Upper lobe of right lung (tissue), 1 donor: ENCODE measurements around the gene ACSF2. TPM values are rescaled to one million over a fixed set of nuclear protein-coding genes. Genes with fewer than 3 reads are reported as not detected.

Experiments
- ATAC-seq: fragments of 200-7000 bp; cut with Tn5 transposase; one replicate; pipeline ENCODE4 v1.9.1; 2020; ENCODE audit warnings: mild to moderate bottlenecking, moderate library complexity
- DNase-seq: peaks from one replicate; pipeline ENCODE4 v3.0.0-alpha.2; 2020
- H3K27ac ChIP-seq: fragments of 200-600 bp; one replicate; pipeline ENCODE4 v1.8.0; 2022
- H3K27me3 ChIP-seq: fragments of 200-600 bp; one replicate; pipeline ENCODE4 v1.8.0; 2022; ENCODE audit warnings: mild to moderate bottlenecking
- H3K36me3 ChIP-seq: fragments of 200-600 bp; one replicate; pipeline ENCODE4 v1.8.0; 2022
- H3K4me1 ChIP-seq: fragments of 200-600 bp; one replicate; pipeline ENCODE4 v1.8.0; 2022
- H3K4me3 ChIP-seq: fragments of 200-600 bp; one replicate; pipeline ENCODE4 v1.8.0; 2022; ENCODE audit warnings: mild to moderate bottlenecking
- H3K9me3 ChIP-seq: fragments of 200-600 bp; one replicate; pipeline ENCODE4 v1.8.0; 2022
- CTCF ChIP-seq: fragments of 200-600 bp; IDR thresholded peaks from one replicate; pipeline ENCODE4 v1.8.0; 2022; ENCODE audit warnings: antibody characterized with exemption
- intact Hi-C: fragments of 100-400 bp; cut with DNase I; formaldehyde crosslinking; loops from one replicate; pipeline ENCODE4 v1.11.0; 2022
- total RNA-seq: library from RNA; stranded (reverse); fragmentation: NEBNext Ultra II Directional; extraction: Animal tissue kit (Norgen Biotek cat#: 25700); gene quantifications from one replicate; pipeline ENCODE4 v1.2.1, GENCODE V29; 2021
- donor health status: DM: no; HTN: yes; CAD: no; lungs with severe emphysema.

ACSF2 gene
- total RNA-seq, 1 donor from 2014 or later: 73.9 TPM

GRCh38 chr17:50430821-50431618, 5.0 kb downstream of the ACSF2 start:
- DNase-seq: no peak
- Histone ChIP-seq H3K4me3 (no peak overlapping the region), H3K27ac (no peak overlapping the region), H3K9me3 (no peaks in the 10 kb centered on the region), H3K4me1 (peaks cover 21% of the 10 kb centered on the region), H3K27me3 (no peaks in the 10 kb centered on the region), H3K36me3 (no peaks in the 10 kb centered on the region)
- TF ChIP-seq CTCF: no peak
- ATAC-seq: no peak
- intact Hi-C loops: no loop called here

GRCh38 chr17:50432125-50432762, 6.2 kb downstream of the ACSF2 start:
- Histone ChIP-seq H3K36me3 (no peaks in the 10 kb centered on the region), H3K27ac (no peak overlapping the region), H3K9me3 (no peaks in the 10 kb centered on the region), H3K4me1 (peaks cover 11% of the 10 kb centered on the region), H3K27me3 (no peaks in the 10 kb centered on the region), H3K4me3 (no peak overlapping the region)
- ATAC-seq: no peak
- no peak for DNase-seq
- TF ChIP-seq CTCF: no peak
- intact Hi-C loops: no loop called here

- no peak overlapping the region for H3K27ac ChIP-seq
- ATAC-seq (no peak), DNase-seq (no peak)
- no peaks in the 10 kb centered on the region for H3K36me3 ChIP-seq
- no peaks in the 10 kb centered on the region for H3K9me3 ChIP-seq
- no peak overlapping the region for H3K4me3 ChIP-seq
- TF ChIP-seq CTCF: no peak
- H3K4me1 ChIP-seq: peaks cover under 1% of the 10 kb centered on the region
- no peaks in the 10 kb centered on the region for H3K27me3 ChIP-seq
- intact Hi-C loops: no loop called here
Observed at GRCh38 chr17:50437409-50437808, 11.4 kb downstream of the ACSF2 start.

GRCh38 chr17:50439008-50439407, 13.0 kb downstream of the ACSF2 start:
- Histone ChIP-seq H3K4me3 (no peak overlapping the region), H3K9me3 (no peaks in the 10 kb centered on the region), H3K36me3 (no peaks in the 10 kb centered on the region), H3K27me3 (no peaks in the 10 kb centered on the region), H3K27ac (no peak overlapping the region), H3K4me1 (peaks cover 13% of the 10 kb centered on the region)
- intact Hi-C loops: no loop called here
- TF ChIP-seq CTCF: no peak
- no peak for DNase-seq
- no peak for ATAC-seq

GRCh38 chr17:50440172-50440837, 14.3 kb downstream of the ACSF2 start:
- ATAC-seq: peak; percentile 86
- peak overlapping the region; percentile 44 for H3K27ac ChIP-seq
- H3K4me3 ChIP-seq: no peak overlapping the region
- H3K27me3 ChIP-seq: no peaks in the 10 kb centered on the region
- H3K4me1 ChIP-seq: peaks cover 13% of the 10 kb centered on the region
- H3K36me3 ChIP-seq: no peaks in the 10 kb centered on the region
- no peak for TF ChIP-seq CTCF
- DNase-seq: peak; percentile 71
- no peaks in the 10 kb centered on the region for H3K9me3 ChIP-seq
- intact Hi-C loops: no loop called here
